CD4-positive, CD25-positive, alpha-beta regulatory T cell (primary cell): ENCODE results near the gene CDPF1. TPM values are rescaled to one million over a fixed set of nuclear protein-coding genes. Genes with fewer than 3 reads are reported as not detected.

Experiments
- ATAC-seq, 2 donors: fragments of 150-1000 bp; cut with Tn5 transposase; one replicate each; pipeline ENCODE4 v1.10.0; 2021; ENCODE audit warnings: low read depth in 2 of 2, moderate number of reproducible peaks in 2 of 2, moderate library complexity in 1 of 2
- DNase-seq, 3 donors: peaks; one replicate each; pipeline versions ENCODE4 v3.0.0 to v3.0.0-alpha.2; 2012 to 2022; ENCODE audit warnings: mixed read lengths in 1 of 3
- H3K27ac ChIP-seq: one replicate; pipeline ENCODE4 v1.7.0; 2013; ENCODE audit warnings: mild to moderate bottlenecking, low read length; ENCODE audit not compliant: insufficient read depth, poor library complexity, severe bottlenecking
- H3K27me3 ChIP-seq: one replicate; pipeline ENCODE4 v1.7.0; 2013; ENCODE audit warnings: low read length; ENCODE audit not compliant: control insufficient read depth, insufficient read depth
- H3K36me3 ChIP-seq: one replicate; pipeline ENCODE4 v1.7.0; 2013; ENCODE audit warnings: mild to moderate bottlenecking, low read length, moderate library complexity; ENCODE audit not compliant: control insufficient read depth, insufficient read depth
- H3K4me1 ChIP-seq: 2 replicates; pipeline ENCODE4 v1.7.0; 2013; ENCODE audit warnings: mild to moderate bottlenecking, low read length; ENCODE audit not compliant: insufficient read depth, control insufficient read depth, poor library complexity, severe bottlenecking
- H3K4me3 ChIP-seq: one replicate; pipeline ENCODE4 v1.7.0; 2013; ENCODE audit warnings: low read depth, mild to moderate bottlenecking, low read length, moderate library complexity
- H3K9me3 ChIP-seq, 2 experiments: 1 replicate in 1 of 2; 2 replicates in 1 of 2; pipeline ENCODE4 v1.7.0; 2013; ENCODE audit warnings: low read length in 2 of 2, mild to moderate bottlenecking in 1 of 2, moderate library complexity in 1 of 2; ENCODE audit not compliant: control insufficient read depth in 2 of 2
- H3K27ac Mint-ChIP-seq, 3 donors: one replicate each; pipeline ENCODE4 v1.8.0; 2020 to 2022; ENCODE audit warnings: mild to moderate bottlenecking in 3 of 3, mixed read lengths in 3 of 3, moderate library complexity in 2 of 3
- H3K27me3 Mint-ChIP-seq: one replicate; pipeline ENCODE4 v1.8.0; 2022; ENCODE audit warnings: mild to moderate bottlenecking, mixed read lengths
- H3K36me3 Mint-ChIP-seq: one replicate; pipeline ENCODE4 v1.8.0; 2020; ENCODE audit warnings: mixed read lengths
- H3K4me1 Mint-ChIP-seq, 4 donors: one replicate each; pipeline ENCODE4 v1.8.0; 2020 to 2022; ENCODE audit warnings: mixed read lengths in 4 of 4, mild to moderate bottlenecking in 1 of 4
- H3K4me3 Mint-ChIP-seq, 4 donors: one replicate each; pipeline ENCODE4 v1.8.0; 2020 to 2022; ENCODE audit warnings: mild to moderate bottlenecking in 4 of 4, mixed read lengths in 4 of 4, moderate library complexity in 3 of 4
- H3K9me3 Mint-ChIP-seq, 7 donors: one replicate each; pipeline ENCODE4 v1.8.0; 2020 to 2022; ENCODE audit warnings: mixed read lengths in 7 of 7, mild to moderate bottlenecking in 3 of 7, moderate library complexity in 2 of 7
- polyA plus RNA-seq, 4 donors: library from polyadenylated mRNA; unstranded; fragments of 300-500 nt; fragmentation: Illumina TruSeq; gene quantifications; one replicate each; pipeline ENCODE4 v1.2.3, GENCODE V29; 2021
- total RNA-seq: library from RNA; stranded (reverse); gene quantifications from one replicate; pipeline ENCODE4 v1.2.3, GENCODE V29; 2022

CDPF1 gene
- total and polyA plus RNA-seq, 5 donors from 2014 or later = 5.5 to 24.7 (median 18.2) TPM

GRCh38 chr22:46239261-46240048 lies 10.6 kb downstream of the CDPF1 start:
- H3K27ac ChIP-seq = no peak overlapping the region
- peak in 1 of 3 donors; percentile 33 for DNase-seq
- Mint-ChIP-seq H3K9me3 (peaks cover 0 to 1% (median 0%) of the 10 kb centered on the region in 7 donors), H3K27me3 (no peaks in the 10 kb centered on the region), H3K36me3 (peaks cover 23% of the 10 kb centered on the region), H3K4me3 (peak overlapping the region in 1 of 4 donors; percentile 39), H3K4me1 (peaks cover 0 to 10% (median 2%) of the 10 kb centered on the region in 4 donors), H3K27ac (peak overlapping the region in 2 of 3 donors; percentile 38 to 79)
- H3K4me1 ChIP-seq = peaks cover 7% of the 10 kb centered on the region
- H3K27me3 ChIP-seq = no peaks in the 10 kb centered on the region
- peak in 1 of 2 donors; percentile 25 for ATAC-seq
- H3K9me3 ChIP-seq = no peaks in the 10 kb centered on the region
- H3K36me3 ChIP-seq = peaks cover 8% of the 10 kb centered on the region
- no peak overlapping the region for H3K4me3 ChIP-seq

GRCh38 chr22:46238541-46238940 lies 11.6 kb downstream of the CDPF1 start:
- Mint-ChIP-seq H3K27ac (peak overlapping the region in 1 of 3 donors; percentile 25), H3K4me3 (no peak overlapping the region), H3K27me3 (no peaks in the 10 kb centered on the region), H3K36me3 (peaks cover 23% of the 10 kb centered on the region), H3K9me3 (peaks cover 0 to 1% (median 0%) of the 10 kb centered on the region in 7 donors), H3K4me1 (peaks cover 0 to 10% (median 2%) of the 10 kb centered on the region in 4 donors)
- Histone ChIP-seq H3K4me3 (no peak overlapping the region), H3K27ac (no peak overlapping the region), H3K4me1 (peaks cover 7% of the 10 kb centered on the region), H3K9me3 (no peaks in the 10 kb centered on the region), H3K27me3 (no peaks in the 10 kb centered on the region), H3K36me3 (peaks cover 4% of the 10 kb centered on the region)
- no peak for DNase-seq
- no peak for ATAC-seq

- peaks cover 0 to 1% (median 0%) of the 10 kb centered on the region in 7 donors for H3K9me3 Mint-ChIP-seq
- Histone ChIP-seq H3K4me3 (no peak overlapping the region), H3K4me1 (peaks cover 7% of the 10 kb centered on the region), H3K36me3 (peaks cover 4% of the 10 kb centered on the region), H3K9me3 (no peaks in the 10 kb centered on the region), H3K27ac (no peak overlapping the region), H3K27me3 (no peaks in the 10 kb centered on the region)
- no peak overlapping the region for H3K4me3 Mint-ChIP-seq
- no peaks in the 10 kb centered on the region for H3K27me3 Mint-ChIP-seq
- ATAC-seq (no peak), DNase-seq (no peak)
- H3K36me3 Mint-ChIP-seq = peaks cover 23% of the 10 kb centered on the region
- no peak overlapping the region for H3K27ac Mint-ChIP-seq
- peaks cover 0 to 10% (median 2%) of the 10 kb centered on the region in 4 donors for H3K4me1 Mint-ChIP-seq
These were observed 12.5 kb downstream of the CDPF1 start for GRCh38 chr22:46237453-46238124.

- H3K36me3 ChIP-seq = peaks cover 7% of the 10 kb centered on the region
- H3K27me3 Mint-ChIP-seq = no peaks in the 10 kb centered on the region
- ATAC-seq (no peak), DNase-seq (no peak)
- H3K9me3 ChIP-seq = no peaks in the 10 kb centered on the region
- peaks cover 0 to 1% (median 0%) of the 10 kb centered on the region in 7 donors for H3K9me3 Mint-ChIP-seq
- H3K27ac Mint-ChIP-seq = no peak overlapping the region
- no peaks in the 10 kb centered on the region for H3K27me3 ChIP-seq
- peaks cover 0 to 10% (median 2%) of the 10 kb centered on the region in 4 donors for H3K4me1 Mint-ChIP-seq
- H3K27ac ChIP-seq = no peak overlapping the region
- peaks cover 23% of the 10 kb centered on the region for H3K36me3 Mint-ChIP-seq
- no peak overlapping the region for H3K4me3 Mint-ChIP-seq
- H3K4me1 ChIP-seq = peaks cover 7% of the 10 kb centered on the region
- H3K4me3 ChIP-seq = no peak overlapping the region
These were observed 15.1 kb downstream of the CDPF1 start for GRCh38 chr22:46234969-46235368.

- Histone ChIP-seq H3K36me3 (peaks cover 7% of the 10 kb centered on the region), H3K4me3 (no peak overlapping the region), H3K27ac (no peak overlapping the region), H3K27me3 (no peaks in the 10 kb centered on the region), H3K9me3 (no peaks in the 10 kb centered on the region), H3K4me1 (no peaks in the 10 kb centered on the region)
- Mint-ChIP-seq H3K36me3 (peaks cover 22% of the 10 kb centered on the region), H3K4me3 (no peak overlapping the region), H3K27me3 (no peaks in the 10 kb centered on the region), H3K4me1 (no peaks in the 10 kb centered on the region), H3K9me3 (peaks cover 0 to 1% (median 0%) of the 10 kb centered on the region in 7 donors), H3K27ac (no peak overlapping the region)
- DNase-seq (no peak), ATAC-seq (no peak)
These were observed 16.9 kb downstream of the CDPF1 start for GRCh38 chr22:46233231-46233630.

- peaks cover 7% of the 10 kb centered on the region for H3K36me3 ChIP-seq
- H3K36me3 Mint-ChIP-seq = peaks cover 10% of the 10 kb centered on the region
- H3K4me3 ChIP-seq = no peak overlapping the region
- no peak overlapping the region for H3K27ac ChIP-seq
- H3K4me1 ChIP-seq = no peaks in the 10 kb centered on the region
- DNase-seq (no peak), ATAC-seq (no peak)
- no peaks in the 10 kb centered on the region for H3K9me3 ChIP-seq
- peaks cover 0 to 2% (median 0%) of the 10 kb centered on the region in 7 donors for H3K9me3 Mint-ChIP-seq
- H3K27me3 ChIP-seq = no peaks in the 10 kb centered on the region
- H3K27me3 Mint-ChIP-seq = no peaks in the 10 kb centered on the region
- H3K4me1 Mint-ChIP-seq = no peaks in the 10 kb centered on the region
- no peak overlapping the region for H3K27ac Mint-ChIP-seq
- H3K4me3 Mint-ChIP-seq = no peak overlapping the region
These were observed 19.7 kb downstream of the CDPF1 start for GRCh38 chr22:46230262-46230901.

GRCh38 chr22:46229701-46230100 lies 20.4 kb downstream of the CDPF1 start:
- no peaks in the 10 kb centered on the region for H3K27me3 Mint-ChIP-seq
- Histone ChIP-seq H3K27me3 (no peaks in the 10 kb centered on the region), H3K4me3 (no peak overlapping the region), H3K4me1 (no peaks in the 10 kb centered on the region), H3K27ac (no peak overlapping the region), H3K9me3 (no peaks in the 10 kb centered on the region), H3K36me3 (peaks cover 3% of the 10 kb centered on the region)
- H3K4me1 Mint-ChIP-seq = no peaks in the 10 kb centered on the region
- H3K36me3 Mint-ChIP-seq = peaks cover 5% of the 10 kb centered on the region
- H3K9me3 Mint-ChIP-seq = peaks cover 0 to 2% (median 0%) of the 10 kb centered on the region in 7 donors
- H3K4me3 Mint-ChIP-seq = no peak overlapping the region
- H3K27ac Mint-ChIP-seq = no peak overlapping the region
- ATAC-seq = no peak
- DNase-seq = no peak
